ENCODE results near the gene MAT2A. TPM values are rescaled to one million over a fixed set of nuclear protein-coding genes. Genes with fewer than 3 reads are reported as not detected.

The MAT2A gene
- total and polyA plus RNA-seq, 2 of the 8 experiments (the other 6 are each of a cell fraction or from before 2014, with no cell fraction given), result 255 to 307 TPM

GRCh38 chr2:85523903-85524335 is 15.0 kb upstream of the MAT2A start:
- no peaks in the 10 kb centered on the region for H3K79me2 ChIP-seq (ENCODE audit: control insufficient read depth in 1 of 2, insufficient read depth in 2 of 2, low read length in 2 of 2)
- 85% methylated on average over 5 of the region's 5 CpGs; no CpG with 5 or more reads in 1 of the 2 experiments for WGBS, 2 experiments (ENCODE audit: extremely low coverage in 1 of 2, insufficient coverage in 1 of 2, insufficient read length in 1 of 2, insufficient replicate concordance in 2 of 2, low coverage in 1 of 2, low lambda C conversion rate in 2 of 2, missing lambda C conversion rate in 1 of 2)
- H3K9ac ChIP-seq (replicated peaks in 1 of 4; ENCODE audit: extremely low read depth in 1 of 4, low read depth in 3 of 4, low read length in 3 of 4), result no peak overlapping the region
- no peak overlapping the region for H3K4ac ChIP-seq (replicated peaks; ENCODE audit: insufficient read length, low read depth, low read length)
- no peak overlapping the region for H3K4me3 ChIP-seq (ENCODE audit: extremely low read depth in 1 of 4, insufficient read depth in 2 of 4, low read depth in 3 of 4, low read length in 4 of 4)
- no peak overlapping the region for H2BK120ac ChIP-seq (replicated peaks; ENCODE audit: low read depth, low read length)
- H3K27me3 ChIP-seq (replicated peaks in 1 of 4; ENCODE audit: control insufficient read depth in 3 of 4, extremely low read depth in 1 of 4, insufficient read depth in 3 of 4, low read length in 3 of 4), result no peaks in the 10 kb centered on the region; a peak in 1 of 7 replicates
- no peaks in the 10 kb centered on the region for H3K23me2 ChIP-seq (ENCODE audit: low read depth, low read length)
- POLR2A ChIA-PET (ENCODE audit: partially characterized antibody), result interaction anchor here (0.6 to 19.1 kb wide), 5 partner anchors 9 to 93 kb away, joined by 3 to 347 read pairs (median 3); partner anchors contain the start of gene MAT2A
- H3K36me3 ChIP-seq (ENCODE audit: control insufficient read depth in 2 of 4, insufficient read depth in 4 of 4, low read length in 3 of 4), result no peaks in the 10 kb centered on the region
- no peaks in the 10 kb centered on the region for H4K20me1 ChIP-seq (replicated peaks in 1 of 2; ENCODE audit: control insufficient read depth in 1 of 2, insufficient read depth in 2 of 2, low read length in 2 of 2)
- H3K27ac ChIP-seq (ENCODE audit: low read depth, low read length), result no peak overlapping the region
- no peak overlapping the region for H3K56ac ChIP-seq (replicated peaks; ENCODE audit: insufficient read length, low read depth, low read length)
- H2AFZ ChIP-seq (ENCODE audit: low read length), result no peak overlapping the region; the same call in 1 of the 2 replicates
- H3K4me1 ChIP-seq (replicated peaks in 1 of 4; ENCODE audit: control insufficient read depth in 3 of 4, insufficient read depth in 4 of 4, low read length in 3 of 4), result peaks cover 5 to 12% (median 6%) of the 10 kb centered on the region in 4 experiments; a peak in 5 of 7 replicates
- no peak overlapping the region for H4K91ac ChIP-seq (replicated peaks; ENCODE audit: insufficient read length, low read length)
- H2BK12ac ChIP-seq (ENCODE audit: low read depth, low read length), result no peak overlapping the region; the same call in 1 of the 2 replicates
- DNase-seq (ENCODE audit: low read depth in 1 of 2, low spot score in 2 of 2) (no peak), FAIRE-seq (no peak)
- no peak overlapping the region for H2BK15ac ChIP-seq (ENCODE audit: low read length)
- no peak overlapping the region for H2AK5ac ChIP-seq (ENCODE audit: low read depth, low read length)
- H3K18ac ChIP-seq (ENCODE audit: extremely low read depth, low read length), result no peak overlapping the region
- no peak overlapping the region for H3K4me2 ChIP-seq (ENCODE audit: insufficient read depth in 1 of 2, low read depth in 2 of 2, low read length in 2 of 2)
- no peak overlapping the region for H3K23ac ChIP-seq (ENCODE audit: insufficient read length)
- H3K9me3 ChIP-seq (ENCODE audit: insufficient read depth in 2 of 2, low read depth in 1 of 2, low read length in 1 of 2), result no peaks in the 10 kb centered on the region
- H2BK5ac ChIP-seq (ENCODE audit: low read depth, low read length), result no peak overlapping the region
- no peak overlapping the region for H4K5ac ChIP-seq (ENCODE audit: insufficient read length, low read depth, low read length)
- no peaks in the 10 kb centered on the region for H3K79me1 ChIP-seq (ENCODE audit: low read depth, low read length)
- H2BK20ac ChIP-seq (ENCODE audit: low read length), result no peak overlapping the region
- H4K8ac ChIP-seq (ENCODE audit: extremely low read depth, insufficient read depth, low read length), result no peak overlapping the region
- no peak overlapping the region for H3K14ac ChIP-seq (ENCODE audit: insufficient read length)
- CTCF ChIA-PET (ENCODE audit: partially characterized antibody), result interaction anchor here (1.1 to 5.0 kb wide), 7 partner anchors 14 to 153 kb away, joined by 3 to 22 read pairs (median 3); partner anchors contain the start of gene MAT2A
- TF ChIP-seq NANOG (IDR thresholded peaks at IDR 0.05; ENCODE audit: insufficient read depth, low read depth, low read length, poor library complexity, severe bottlenecking) (no peak), PHF8 (conservative IDR thresholded peaks at IDR 0.05; ENCODE audit: low read depth, low read length) (no peak), POLR2A (IDR thresholded peaks at IDR 0.05; ENCODE audit: control extremely low read depth in 1 of 2, low read depth in 2 of 2, low read length in 2 of 2) (no peak), E2F6 (IDR thresholded peaks at IDR 0.05) (no peak), BACH1 (IDR thresholded peaks at IDR 0.05; ENCODE audit: low read length) (no peak), KDM5A (IDR thresholded peaks at IDR 0.05; ENCODE audit: low read length) (no peak), SRF (IDR thresholded peaks at IDR 0.05; ENCODE audit: low read depth, low read length) (no peak), JUN (IDR thresholded peaks at IDR 0.05; ENCODE audit: low read depth, low read length) (no peak), KDM4A (IDR thresholded peaks at IDR 0.05; ENCODE audit: low read depth, low read length, severe bottlenecking) (no peak), SP4 (IDR thresholded peaks at IDR 0.05; ENCODE audit: low read length) (no peak), TAF7 (optimal IDR thresholded peaks at IDR 0.05; ENCODE audit: borderline replicate concordance, low read depth, low read length) (no peak), JUND (IDR thresholded peaks at IDR 0.05; ENCODE audit: low read length) (no peak), TBP (IDR thresholded peaks at IDR 0.05; ENCODE audit: low read depth, low read length) (no peak), CBX5 (IDR thresholded peaks at IDR 0.05; ENCODE audit: low read depth, low read length) (no peak)

All from H1 (cell line).